Tongue (tissue), 2 donors: Measurements from ENCODE around the gene PPP2R5E. TPM values are rescaled to one million over a fixed set of nuclear protein-coding genes. Genes with fewer than 3 reads are reported as not detected.

Source experiments
- DNase-seq: peaks from one replicate; pipeline ENCODE4 v3.0.0-alpha.2; 2015
- total RNA-seq: library from RNA; depleted of rRNA; stranded (reverse); fragments of >200 nt; gene quantifications from one replicate; pipeline ENCODE4 v1.2.3, GENCODE V29; 2014

The PPP2R5E gene
- total RNA-seq, 1 donor from 2014 or later: 28.8 TPM

DNA sequence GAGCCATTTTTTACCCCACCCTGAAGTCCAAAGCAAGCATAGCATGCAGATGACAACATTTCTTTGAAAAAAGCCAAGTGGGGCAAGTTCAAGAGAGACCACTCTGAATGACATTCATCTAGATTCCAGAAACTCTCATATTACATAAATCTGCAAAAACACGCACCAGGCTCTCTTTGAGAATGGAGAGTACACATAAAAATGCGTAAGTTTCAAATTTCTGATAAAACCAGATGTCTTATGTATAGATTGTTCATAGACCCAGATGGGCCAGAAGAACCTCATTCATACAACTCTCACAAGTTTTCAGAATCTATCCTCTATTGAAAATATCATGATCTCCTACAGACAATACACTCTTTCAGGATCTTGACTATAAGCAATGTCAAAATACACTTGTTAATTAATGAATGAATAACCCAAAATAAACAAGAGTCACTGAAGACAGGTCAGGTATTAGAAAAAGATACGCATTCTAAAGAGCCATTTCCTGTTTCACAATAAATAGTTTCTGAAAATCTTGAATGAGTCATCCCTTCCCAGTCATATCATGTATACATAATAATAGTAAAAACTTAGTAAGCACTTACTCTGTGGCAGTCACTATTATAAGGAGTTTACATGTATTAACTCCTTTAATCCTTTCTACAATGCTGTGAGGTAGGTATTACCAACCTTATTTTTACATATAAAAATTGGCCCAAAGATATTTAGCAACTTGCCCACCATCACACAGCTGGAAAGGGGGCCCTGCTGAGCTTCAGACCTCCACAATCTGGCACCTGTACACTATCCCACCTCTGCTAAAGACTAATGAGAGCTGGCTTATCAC lies 72.0 kb downstream of the PPP2R5E start:
- DNase-seq: no peak

DNA sequence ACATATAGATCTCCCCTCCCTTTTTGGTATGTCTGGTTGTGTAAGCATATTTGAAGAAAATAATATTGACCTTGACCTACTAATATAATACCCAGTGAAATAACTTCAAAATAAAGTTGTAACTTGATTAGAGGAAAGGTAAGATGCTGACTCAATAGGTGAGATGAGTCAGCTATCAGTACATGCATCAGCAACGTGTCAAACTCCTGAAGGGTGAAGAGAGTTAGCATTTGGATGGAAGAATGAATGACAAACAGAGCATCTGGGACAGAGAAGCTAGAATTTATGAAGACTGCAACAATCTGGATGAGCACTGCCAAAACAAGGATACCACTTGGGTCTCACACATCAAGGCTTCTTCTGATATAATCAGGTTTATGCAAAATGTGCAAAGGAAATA lies 74.9 kb downstream of the PPP2R5E start:
- no peak for DNase-seq

DNA sequence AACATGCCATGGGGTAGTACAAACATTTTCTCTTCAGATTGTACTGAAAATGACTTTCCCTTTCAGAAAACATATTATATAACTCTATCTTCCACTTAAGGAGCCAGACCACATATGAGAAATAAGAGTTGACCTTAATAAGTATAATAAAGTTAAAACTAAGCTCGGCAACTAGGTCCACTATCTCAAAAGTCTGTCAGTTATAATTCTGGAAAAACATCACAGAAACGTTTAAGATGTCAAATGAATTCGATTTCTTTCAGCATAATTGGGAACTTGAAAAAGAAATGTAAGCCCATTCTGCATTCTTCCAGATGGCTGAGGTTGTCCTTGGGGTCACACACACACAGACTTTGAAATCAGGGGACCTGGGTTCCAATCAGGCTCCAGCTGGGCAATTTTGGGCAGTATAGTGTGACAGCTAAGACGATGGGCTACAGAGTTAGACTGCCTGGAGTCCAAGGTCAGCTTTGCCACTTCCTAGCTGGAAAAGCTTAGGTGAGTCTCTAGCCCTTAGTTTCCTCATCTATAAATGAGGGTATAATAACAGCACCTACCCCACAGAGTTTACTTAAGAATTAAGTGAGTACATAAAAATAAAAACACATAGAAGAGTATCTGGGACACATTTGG lies 75.6 kb downstream of the PPP2R5E start:
- DNase-seq: no peak

GRCh38 chr14:63465347-63465746 lies 77.8 kb downstream of the PPP2R5E start:
- DNase-seq: no peak

- DNase-seq: no peak
Observed at GRCh38 chr14:63460680-63461369, 82.4 kb downstream of the PPP2R5E start.

DNA sequence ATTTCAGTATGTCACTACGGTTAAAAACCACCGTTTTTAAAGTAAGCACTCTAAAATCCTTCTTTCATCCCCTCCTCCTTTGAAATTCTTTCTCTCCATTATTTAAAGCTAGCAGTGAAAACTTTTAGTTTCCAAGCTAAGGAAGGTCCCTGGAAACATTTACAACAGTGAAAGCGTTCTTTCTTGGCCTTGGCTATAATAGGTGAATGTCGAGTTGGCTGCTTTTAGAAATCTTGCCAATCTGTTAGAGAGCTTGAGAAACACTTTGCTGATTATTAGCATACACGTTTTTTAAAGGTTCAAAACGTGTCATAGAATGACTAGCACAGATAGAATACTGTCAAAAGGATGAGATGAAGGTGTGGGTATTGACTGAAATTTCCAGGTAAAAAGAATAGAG lies 83.4 kb downstream of the PPP2R5E start:
- no peak for DNase-seq

DNA sequence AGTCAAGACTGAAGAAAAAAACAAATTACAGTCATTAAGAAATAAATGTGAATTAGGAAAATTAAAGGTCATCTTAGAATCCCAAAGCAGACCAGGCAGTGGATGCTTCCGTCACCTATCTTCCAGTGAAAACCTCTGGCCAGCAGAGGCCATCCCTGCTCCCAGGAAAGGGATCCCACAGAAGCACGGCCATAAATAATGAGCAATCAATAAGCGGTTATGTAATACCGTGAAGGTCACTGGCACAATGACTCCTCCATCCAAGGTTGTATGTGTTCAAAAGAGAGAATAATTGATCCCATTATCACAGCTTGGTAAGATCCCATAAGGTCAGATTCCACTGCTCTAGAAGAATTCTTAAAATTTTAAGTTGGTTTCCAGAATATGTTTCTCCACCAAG lies 85.7 kb downstream of the PPP2R5E start:
- DNase-seq: no peak

DNA sequence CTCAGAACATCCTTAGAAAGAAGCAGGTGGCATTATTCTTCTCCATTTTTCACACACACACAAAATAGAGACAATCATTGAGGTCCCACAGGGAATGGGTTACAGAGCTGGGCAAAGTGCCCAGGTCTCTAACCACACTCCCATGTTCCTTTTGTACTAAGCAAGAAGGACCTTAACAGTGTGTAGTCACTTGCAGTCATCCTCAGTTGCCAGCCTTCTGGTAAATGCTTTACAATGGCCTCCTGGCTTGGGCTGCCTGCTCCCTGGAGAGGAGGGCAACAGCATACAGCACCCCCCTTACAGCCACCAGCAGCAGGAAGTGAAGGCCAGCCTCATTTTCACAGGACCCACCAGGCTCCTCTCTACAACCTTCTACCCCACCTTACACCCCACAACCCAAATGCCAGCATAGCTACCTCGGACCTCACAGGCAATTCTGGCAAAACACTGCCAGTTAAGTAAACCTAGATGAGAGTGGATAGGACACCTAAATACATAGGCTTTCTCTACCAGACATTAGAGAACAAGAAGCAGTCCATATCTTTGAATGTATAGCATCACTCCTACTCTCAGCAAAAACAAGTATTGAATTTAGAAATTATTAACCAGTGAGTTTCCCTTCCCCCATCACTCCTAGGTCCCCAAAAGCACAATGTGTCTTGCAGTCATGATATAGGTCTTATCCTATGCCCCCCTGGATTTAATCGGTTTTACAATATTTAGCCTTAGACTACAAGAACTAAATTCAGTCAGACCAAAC lies 88.1 kb downstream of the PPP2R5E start:
- DNase-seq: no peak

- DNase-seq: no peak
Observed at GRCh38 chr14:63454436-63454835, 88.7 kb downstream of the PPP2R5E start.

GRCh38 chr14:63453443-63453936 lies 89.7 kb downstream of the PPP2R5E start:
- DNase-seq: no peak

GRCh38 chr14:63452796-63453195 lies 90.4 kb downstream of the PPP2R5E start:
- DNase-seq: no peak

GRCh38 chr14:63448841-63449240 lies 94.3 kb downstream of the PPP2R5E start:
- no peak for DNase-seq

- DNase-seq: no peak
Observed at GRCh38 chr14:63444588-63444987, 98.6 kb downstream of the PPP2R5E start.

GRCh38 chr14:63443988-63444387 lies 99.2 kb downstream of the PPP2R5E start:
- no peak for DNase-seq

DNA sequence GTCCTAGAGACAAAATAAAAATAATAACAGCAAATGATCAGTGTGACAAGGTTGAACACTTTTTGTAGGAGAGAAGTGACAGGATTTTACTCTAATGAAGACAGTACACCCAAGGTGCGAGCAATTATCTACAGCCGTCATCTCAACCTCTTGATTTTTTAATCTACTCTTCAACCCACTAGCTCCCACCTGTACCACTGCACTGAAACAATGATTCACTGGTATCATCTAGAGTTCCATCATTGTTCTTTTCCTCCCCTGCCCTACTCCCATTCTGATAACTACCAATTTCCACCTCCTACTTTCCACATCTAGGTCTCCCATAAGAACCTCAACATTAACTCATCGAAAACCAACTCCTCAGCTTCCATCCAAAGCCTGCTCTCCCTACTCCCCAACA lies 99.8 kb downstream of the PPP2R5E start:
- no peak for DNase-seq

DNA sequence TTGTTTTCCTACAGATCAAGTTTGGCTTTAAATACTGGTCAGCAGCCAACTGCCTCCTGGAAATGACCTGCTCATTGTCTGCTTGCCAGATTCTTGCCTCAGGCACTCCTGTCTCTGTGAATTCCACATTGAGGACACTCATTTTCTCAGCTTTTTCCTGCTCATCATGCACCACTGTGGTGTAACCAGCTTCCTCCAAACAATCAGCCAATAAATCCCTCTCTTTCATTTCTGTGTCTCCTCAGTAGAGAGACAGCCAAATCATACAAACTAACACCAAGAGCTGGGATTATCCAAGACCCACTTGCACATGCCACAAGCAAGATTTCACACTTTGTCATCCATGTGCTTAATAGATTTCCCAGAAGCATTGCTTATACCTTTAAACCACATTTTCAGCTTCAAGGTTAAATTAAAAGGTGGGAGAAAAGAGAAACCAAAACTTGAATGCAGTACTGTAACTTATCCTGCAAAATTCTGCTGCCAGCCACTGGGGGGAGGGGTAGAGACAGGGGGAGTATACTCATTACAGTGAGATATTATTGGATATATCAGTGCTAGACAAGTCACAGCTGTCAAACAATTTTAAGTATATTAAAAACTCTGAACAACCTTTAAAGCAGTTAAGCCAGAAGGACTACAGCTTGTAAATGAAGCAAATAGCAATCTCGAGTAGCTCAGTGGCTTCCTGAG lies 105.0 kb downstream of the PPP2R5E start:
- peak; percentile 76 for DNase-seq

GRCh38 chr14:63436286-63437098 lies 106.7 kb downstream of the PPP2R5E start:
- DNase-seq: no peak

GRCh38 chr14:63435838-63436237 lies 107.3 kb downstream of the PPP2R5E start:
- DNase-seq: peak; percentile 25

DNA sequence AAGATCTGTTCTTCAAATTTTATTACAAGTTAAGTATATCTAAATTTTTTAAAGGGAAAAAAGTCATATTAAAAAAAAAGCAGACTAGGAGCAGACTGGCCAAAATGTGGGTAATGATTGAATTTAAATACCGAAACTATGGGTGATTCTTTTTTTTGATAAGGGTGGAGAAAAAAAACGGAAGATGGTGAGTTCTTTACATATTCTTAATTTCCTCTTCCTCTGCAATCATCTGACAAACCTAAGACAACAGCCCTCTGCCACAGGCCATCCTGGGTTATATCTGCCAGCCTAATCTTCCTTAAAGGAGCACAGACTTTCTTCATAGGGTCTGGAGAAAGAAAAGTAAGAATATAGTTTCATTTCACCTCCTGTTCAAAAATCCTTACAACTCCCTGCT lies 108.0 kb downstream of the PPP2R5E start:
- no peak for DNase-seq

- DNase-seq: no peak
Observed at GRCh38 chr14:63432888-63433552, 110.2 kb downstream of the PPP2R5E start.
